Measurements from ENCODE around the gene GTF2F1.
A peak's percentile ranks its signal among the peaks of the same experiment; 100 is the strongest.
"Not testable (repeated sequence)": the region's sequence is repeated elsewhere in the genome, so short reads cannot be mapped to it uniquely, and the experiment has no call there.

The GTF2F1 gene

GRCh38 chr19:6416658-6417405 is 23.9 kb upstream of the GTF2F1 start:
- no peak for DNase-seq

- DNase-seq: no peak
These were observed 22.7 kb upstream of the GTF2F1 start for GRCh38 chr19:6415591-6416190.

GRCh38 chr19:6414793-6415590 is 22.0 kb upstream of the GTF2F1 start:
- DNase-seq: no peak

GRCh38 chr19:6413721-6414643 is 21.0 kb upstream of the GTF2F1 start:
- DNase-seq: no peak

GRCh38 chr19:6413291-6413690 is 20.3 kb upstream of the GTF2F1 start:
- DNase-seq: no peak

GRCh38 chr19:6412447-6413091 is 19.6 kb upstream of the GTF2F1 start:
- DNase-seq: peak; percentile 52

- DNase-seq: no peak
These were observed 19.1 kb upstream of the GTF2F1 start for GRCh38 chr19:6412061-6412446.

GRCh38 chr19:6409346-6409745 is 16.4 kb upstream of the GTF2F1 start:
- no peak for DNase-seq

- no peak for DNase-seq
These were observed 13.4 kb upstream of the GTF2F1 start for GRCh38 chr19:6406401-6406800.

GRCh38 chr19:6402837-6403608 is 10.1 kb upstream of the GTF2F1 start:
- no peak for DNase-seq

- DNase-seq: no peak
These were observed 9.1 kb upstream of the GTF2F1 start for GRCh38 chr19:6402058-6402457.

GRCh38 chr19:6400062-6400944 is 7.3 kb upstream of the GTF2F1 start:
- not testable (repeated sequence) for DNase-seq

- DNase-seq: no peak
These were observed 3.3 kb upstream of the GTF2F1 start for GRCh38 chr19:6396305-6396704.

GRCh38 chr19:6394831-6395230 is 1.9 kb upstream of the GTF2F1 start:
- no peak for DNase-seq

GRCh38 chr19:6393983-6394412 is 1.0 kb upstream of the GTF2F1 start:
- peak; percentile 67 for DNase-seq

GRCh38 chr19:6392221-6393073 is 517 bp downstream of the GTF2F1 start:
- no peak for DNase-seq

- DNase-seq: no peak
These were observed 5.6 kb downstream of the GTF2F1 start for GRCh38 chr19:6387372-6387771.

GRCh38 chr19:6384381-6384780 is 8.6 kb downstream of the GTF2F1 start:
- DNase-seq: no peak

- no peak for DNase-seq
These were observed 9.8 kb downstream of the GTF2F1 start for GRCh38 chr19:6383188-6383587.
